Activated CD4-positive, alpha-beta memory T cell treated with anti-CD3 and anti-CD28 coated beads, Interleukin-2, amount 10 ng/mL, durations not matched to agents 7 days and 5 days (primary cell): ENCODE measurements around the gene KLRK1. TPM values are rescaled to one million over a fixed set of nuclear protein-coding genes. Genes with fewer than 3 reads are reported as not detected.
"Not testable (repeated sequence)": the region's sequence is repeated elsewhere in the genome, so short reads cannot be mapped to it uniquely, and the experiment has no call there.

Experiments
- CTCF ChIA-PET: fragments of 350-600 bp; sonication (Branson Sonifier 250); formaldehyde crosslinking; loops from one replicate; lab custom pipeline; 2021; ENCODE audit warnings: antibody characterized with exemption, inconsistent platforms; lab: Charles Lee
- POLR2A ChIA-PET: fragments of 350-600 bp; sonication (Branson Sonifier 250); formaldehyde crosslinking; loops from one replicate; lab custom pipeline; 2021; ENCODE audit warnings: antibody characterized with exemption; lab: Charles Lee
- DNase-seq: peaks from one replicate; pipeline ENCODE4 v3.0.0-alpha.2; 2020
- H3K27ac Mint-ChIP-seq: one replicate; pipeline ENCODE4 v1.8.0; 2021; ENCODE audit warnings: mild to moderate bottlenecking, mixed read lengths
- H3K27me3 Mint-ChIP-seq: one replicate; pipeline ENCODE4 v1.8.0; 2021; ENCODE audit warnings: mixed read lengths
- H3K36me3 Mint-ChIP-seq: one replicate; pipeline ENCODE4 v1.8.0; 2021; ENCODE audit warnings: low read depth, mixed read lengths
- H3K4me1 Mint-ChIP-seq: one replicate; pipeline ENCODE4 v1.8.0; 2021; ENCODE audit warnings: mixed read lengths
- H3K4me3 Mint-ChIP-seq: one replicate; pipeline ENCODE4 v1.8.0; 2021; ENCODE audit warnings: mild to moderate bottlenecking, mixed read lengths
- H3K9me3 Mint-ChIP-seq: one replicate; pipeline ENCODE4 v1.8.0; 2021; ENCODE audit warnings: mixed read lengths
- total RNA-seq, 2 experiments: library from RNA; stranded (reverse); gene quantifications; one replicate each; pipeline ENCODE4 v1.2.3, GENCODE V29; 2021

The KLRK1 gene
- total RNA-seq, 2 experiments from 2014 or later, result 0.43 to 0.93 TPM

GRCh38 chr12:10398168-10398567, 8.3 kb upstream of the KLRK1 start:
- CTCF ChIA-PET, result no interaction called here
- H3K9me3 Mint-ChIP-seq, result no peaks in the 10 kb centered on the region
- H3K4me3 Mint-ChIP-seq, result no peak overlapping the region
- no peak for DNase-seq
- peaks cover 20% of the 10 kb centered on the region for H3K27me3 Mint-ChIP-seq
- H3K36me3 Mint-ChIP-seq, result no peaks in the 10 kb centered on the region
- no peaks in the 10 kb centered on the region for H3K4me1 Mint-ChIP-seq
- POLR2A ChIA-PET, result no interaction called here
- H3K27ac Mint-ChIP-seq, result no peak overlapping the region

GRCh38 chr12:10397296-10397695, 7.5 kb upstream of the KLRK1 start:
- CTCF ChIA-PET, result no interaction called here

GRCh38 chr12:10396176-10396575, 6.3 kb upstream of the KLRK1 start:
- H3K27ac Mint-ChIP-seq, H3K4me3 Mint-ChIP-seq, H3K4me1 Mint-ChIP-seq, DNase-seq, H3K9me3 Mint-ChIP-seq, H3K36me3 Mint-ChIP-seq, POLR2A ChIA-PET, CTCF ChIA-PET: not testable (repeated sequence)
- peaks cover 19% of the 10 kb centered on the region for H3K27me3 Mint-ChIP-seq

More at GRCh38 chr12:10397296-10397695, 7.5 kb upstream of the KLRK1 start:
- H3K9me3 Mint-ChIP-seq, result no peaks in the 10 kb centered on the region
- POLR2A ChIA-PET, result no interaction called here
- DNase-seq, result no peak
- H3K36me3 Mint-ChIP-seq, result no peaks in the 10 kb centered on the region
- no peak overlapping the region for H3K4me3 Mint-ChIP-seq
- no peaks in the 10 kb centered on the region for H3K4me1 Mint-ChIP-seq
- H3K27ac Mint-ChIP-seq, result no peak overlapping the region
- H3K27me3 Mint-ChIP-seq, result peaks cover 17% of the 10 kb centered on the region

- ChIA-PET POLR2A (no interaction called here), CTCF (no interaction called here)
- Mint-ChIP-seq H3K4me3 (no peak overlapping the region), H3K9me3 (no peaks in the 10 kb centered on the region), H3K4me1 (no peaks in the 10 kb centered on the region), H3K36me3 (no peaks in the 10 kb centered on the region), H3K27ac (no peak overlapping the region), H3K27me3 (peaks cover 19% of the 10 kb centered on the region)
- no peak for DNase-seq
Measured at GRCh38 chr12:10395390-10395998, 5.7 kb upstream of the KLRK1 start.

- CTCF ChIA-PET, H3K27ac Mint-ChIP-seq: not testable (repeated sequence)
Measured at GRCh38 chr12:10394531-10395152, 4.8 kb upstream of the KLRK1 start.

GRCh38 chr12:10393291-10393690, 3.5 kb upstream of the KLRK1 start:
- no peak for DNase-seq
- Mint-ChIP-seq H3K4me1 (no peaks in the 10 kb centered on the region), H3K4me3 (no peak overlapping the region), H3K36me3 (no peaks in the 10 kb centered on the region), H3K27ac (no peak overlapping the region), H3K9me3 (no peaks in the 10 kb centered on the region), H3K27me3 (peaks cover 20% of the 10 kb centered on the region)
- ChIA-PET POLR2A (no interaction called here), CTCF (no interaction called here)

More at GRCh38 chr12:10394531-10395152, 4.8 kb upstream of the KLRK1 start:
- POLR2A ChIA-PET, H3K4me1 Mint-ChIP-seq, H3K9me3 Mint-ChIP-seq, H3K36me3 Mint-ChIP-seq, DNase-seq, H3K4me3 Mint-ChIP-seq: not testable (repeated sequence)
- peaks cover 18% of the 10 kb centered on the region for H3K27me3 Mint-ChIP-seq

- ChIA-PET CTCF (no interaction called here), POLR2A (no interaction called here)
- Mint-ChIP-seq H3K9me3 (no peaks in the 10 kb centered on the region), H3K27me3 (peaks cover 15% of the 10 kb centered on the region), H3K4me1 (no peaks in the 10 kb centered on the region), H3K36me3 (no peaks in the 10 kb centered on the region), H3K4me3 (no peak overlapping the region), H3K27ac (no peak overlapping the region)
- DNase-seq, result no peak
Measured at GRCh38 chr12:10392394-10392930, 2.6 kb upstream of the KLRK1 start.

GRCh38 chr12:10390991-10391390, 1.1 kb upstream of the KLRK1 start:
- H3K9me3 Mint-ChIP-seq, H3K36me3 Mint-ChIP-seq, H3K4me3 Mint-ChIP-seq, DNase-seq, H3K27ac Mint-ChIP-seq, H3K4me1 Mint-ChIP-seq, CTCF ChIA-PET, POLR2A ChIA-PET: not testable (repeated sequence)
- H3K27me3 Mint-ChIP-seq, result peaks cover 15% of the 10 kb centered on the region

- POLR2A ChIA-PET, result no interaction called here
- no peak overlapping the region for H3K4me3 Mint-ChIP-seq
- H3K27ac Mint-ChIP-seq, result no peak overlapping the region
- no peaks in the 10 kb centered on the region for H3K9me3 Mint-ChIP-seq
- peaks cover 24% of the 10 kb centered on the region for H3K27me3 Mint-ChIP-seq
- no peaks in the 10 kb centered on the region for H3K36me3 Mint-ChIP-seq
- DNase-seq, result no peak
- no peaks in the 10 kb centered on the region for H3K4me1 Mint-ChIP-seq
- CTCF ChIA-PET, result interaction anchor here (1.0 kb wide), 1 partner anchor 237 kb away, joined by 4 read pairs; no protein-coding TSS in a partner anchor
Measured at GRCh38 chr12:10388624-10389413, 1.0 kb downstream of the KLRK1 start.

GRCh38 chr12:10387498-10387897, 2.3 kb downstream of the KLRK1 start:
- POLR2A ChIA-PET, H3K36me3 Mint-ChIP-seq, H3K9me3 Mint-ChIP-seq, H3K4me1 Mint-ChIP-seq, CTCF ChIA-PET, DNase-seq, H3K27ac Mint-ChIP-seq, H3K4me3 Mint-ChIP-seq: not testable (repeated sequence)
- peaks cover 25% of the 10 kb centered on the region for H3K27me3 Mint-ChIP-seq

GRCh38 chr12:10386857-10387256, 3.0 kb downstream of the KLRK1 start:
- no peaks in the 10 kb centered on the region for H3K4me1 Mint-ChIP-seq
- POLR2A ChIA-PET, result no interaction called here
- CTCF ChIA-PET, result interaction anchor here (0.6 kb wide), 1 partner anchor 211 kb away, joined by 3 read pairs; no protein-coding TSS in a partner anchor
- no peak for DNase-seq
- no peaks in the 10 kb centered on the region for H3K36me3 Mint-ChIP-seq
- no peak overlapping the region for H3K4me3 Mint-ChIP-seq
- H3K9me3 Mint-ChIP-seq, result no peaks in the 10 kb centered on the region
- peaks cover 25% of the 10 kb centered on the region for H3K27me3 Mint-ChIP-seq
- H3K27ac Mint-ChIP-seq, result no peak overlapping the region

GRCh38 chr12:10385166-10385613, 4.7 kb downstream of the KLRK1 start:
- CTCF ChIA-PET, result no interaction called here
- Mint-ChIP-seq H3K27me3 (peaks cover 26% of the 10 kb centered on the region), H3K4me1 (no peaks in the 10 kb centered on the region), H3K36me3 (no peaks in the 10 kb centered on the region), H3K27ac (no peak overlapping the region), H3K4me3 (no peak overlapping the region), H3K9me3 (no peaks in the 10 kb centered on the region)
- POLR2A ChIA-PET, result no interaction called here
- no peak for DNase-seq

GRCh38 chr12:10384191-10384590, 5.7 kb downstream of the KLRK1 start:
- H3K27ac Mint-ChIP-seq, result no peak overlapping the region
- no peak overlapping the region for H3K4me3 Mint-ChIP-seq
- ChIA-PET POLR2A (no interaction called here), CTCF (no interaction called here)
- H3K9me3 Mint-ChIP-seq, result no peaks in the 10 kb centered on the region
- no peaks in the 10 kb centered on the region for H3K4me1 Mint-ChIP-seq
- H3K27me3 Mint-ChIP-seq, result peaks cover 24% of the 10 kb centered on the region
- no peaks in the 10 kb centered on the region for H3K36me3 Mint-ChIP-seq
- DNase-seq, result no peak
